HepG2 (cell line): ENCODE results near the gene ATAD1. TPM values are rescaled to one million over a fixed set of nuclear protein-coding genes. Genes with fewer than 3 reads are reported as not detected.
"Not testable (repeated sequence)": the region's sequence is repeated elsewhere in the genome, so short reads cannot be mapped to it uniquely, and the experiment has no call there.

ENCODE experiments used
- AHDC1 ChIP-seq: sonication (generic); formaldehyde crosslinking; IDR thresholded peaks from 2 replicates; pipeline ENCODE4 v1.5.1; 2020; ENCODE audit warnings: mild to moderate bottlenecking, missing genetic modification reagents, borderline replicate concordance
- ARID5B ChIP-seq: IDR thresholded peaks from 2 replicates; pipeline ENCODE4 v1.4.0; 2020; ENCODE audit warnings: mild to moderate bottlenecking, missing genetic modification reagents
- CEBPB ChIP-seq: IDR thresholded peaks from 2 replicates; pipeline ENCODE4 v1.6.1; 2011; ENCODE audit warnings: low read depth, low read length, improper control_type of control experiment, borderline replicate concordance
- DPF2 ChIP-seq: sonication (generic); formaldehyde crosslinking; IDR thresholded peaks from 2 replicates; pipeline ENCODE4 v1.4.0; 2020; ENCODE audit warnings: mild to moderate bottlenecking, low read depth, missing genetic modification reagents, borderline replicate concordance
- MAX ChIP-seq: IDR thresholded peaks from 2 replicates; pipeline ENCODE4 v1.6.1; 2012; ENCODE audit warnings: inconsistent platforms
- NCOA2 ChIP-seq: sonication (generic); formaldehyde crosslinking; IDR thresholded peaks from 2 replicates; pipeline ENCODE4 v1.8.0; 2022; ENCODE audit warnings: inconsistent platforms
- NONO ChIP-seq, 2 experiments: fragments of 450-650 bp in 1 of 2; sonication (generic) in 1 of 2; formaldehyde crosslinking in 1 of 2; IDR thresholded peaks in 1 of 2; conservative IDR thresholded peaks in 1 of 2; 2 replicates each; pipeline versions ENCODE4 v1.6.1 to v1.8.0; 2017 to 2022; ENCODE audit warnings: mild to moderate bottlenecking in 1 of 2, missing genetic modification reagents in 1 of 2, moderate library complexity in 1 of 2
- NR2F1 ChIP-seq, 2 experiments: fragments of 450-650 bp in 1 of 2; formaldehyde crosslinking in 1 of 2; IDR thresholded peaks; 2 replicates each; pipeline versions ENCODE4 v1.5.0 to v1.6.1; 2016 to 2020; ENCODE audit warnings: mild to moderate bottlenecking in 1 of 2, missing compliant biosample characterization in 1 of 2, missing genetic modification reagents in 1 of 2, moderate library complexity in 1 of 2
- NR2F6 ChIP-seq, 2 experiments: IDR thresholded peaks; 2 replicates each; pipeline ENCODE4 v1.6.1; 2016; ENCODE audit warnings: antibody characterized with exemption in 1 of 2, mild to moderate bottlenecking in 1 of 2
- RARA ChIP-seq: IDR thresholded peaks from 2 replicates; pipeline ENCODE4 v1.6.1; 2016; ENCODE audit warnings: missing genetic modification reagents, missing compliant biosample characterization
- SOX13 ChIP-seq, 3 experiments: fragments of 450-650 bp in 1 of 3; sonication (generic) in 1 of 3; formaldehyde crosslinking in 1 of 3; IDR thresholded peaks in 2 of 3; conservative IDR thresholded peaks in 1 of 3; 2 replicates each; pipeline versions ENCODE4 v1.5.0 to v1.6.1; 2016 to 2020; ENCODE audit warnings: antibody characterized with exemption in 1 of 3, mild to moderate bottlenecking in 1 of 3, missing compliant biosample characterization in 1 of 3, missing genetic modification reagents in 1 of 3, moderate library complexity in 1 of 3
- ZNF121 ChIP-seq: sonication (generic); formaldehyde crosslinking; IDR thresholded peaks from 2 replicates; pipeline ENCODE4 v1.5.0; 2020; ENCODE audit warnings: mild to moderate bottlenecking, missing genetic modification reagents
- polyA plus RNA-seq, 8 experiments: library from polyadenylated mRNA; depleted of rRNA in 3 of 8; stranded (reverse) in 7 of 8; unstranded in 1 of 8; fragments of >200 nt; fragmentation: Illumina TruSeq in 4 of 8; extraction: Trizol in 4 of 8; gene quantifications; 2 replicates each; pipeline versions ENCODE4 v1.2.1 to v1.2.3, GENCODE V29; 2011 to 2016; ENCODE audit warnings: low read depth in 4 of 8, missing spikeins in 1 of 8, mixed read lengths in 1 of 8; ENCODE audit not compliant: insufficient read depth in 1 of 8
- total RNA-seq, 5 experiments: library from RNA; depleted of rRNA; stranded (reverse); fragments of >200 nt; fragmentation: Illumina TruSeq; extraction: Trizol; gene quantifications; 2 replicates each; pipeline ENCODE4 v1.2.3, GENCODE V29; 2016; ENCODE audit warnings: low read depth in 1 of 5
- TF ChIP-seq, protein P1 (sequence below): IDR thresholded peaks from 2 replicates; pipeline ENCODE4 v1.6.1; 2016; ENCODE audit warnings: low read depth
- TF ChIP-seq, protein P2 (sequence below): sonication (generic); formaldehyde crosslinking; IDR thresholded peaks from 2 replicates; pipeline ENCODE4 v1.4.0; 2020; ENCODE audit warnings: missing genetic modification reagents, mild to moderate bottlenecking, borderline replicate concordance

ATAD1 gene
- total and polyA plus RNA-seq, 2 of the 13 experiments (the other 11 are each of a cell fraction or from before 2014, with no cell fraction given), result 14.9 to 28.2 TPM

- TF ChIP-seq, protein P1, sequence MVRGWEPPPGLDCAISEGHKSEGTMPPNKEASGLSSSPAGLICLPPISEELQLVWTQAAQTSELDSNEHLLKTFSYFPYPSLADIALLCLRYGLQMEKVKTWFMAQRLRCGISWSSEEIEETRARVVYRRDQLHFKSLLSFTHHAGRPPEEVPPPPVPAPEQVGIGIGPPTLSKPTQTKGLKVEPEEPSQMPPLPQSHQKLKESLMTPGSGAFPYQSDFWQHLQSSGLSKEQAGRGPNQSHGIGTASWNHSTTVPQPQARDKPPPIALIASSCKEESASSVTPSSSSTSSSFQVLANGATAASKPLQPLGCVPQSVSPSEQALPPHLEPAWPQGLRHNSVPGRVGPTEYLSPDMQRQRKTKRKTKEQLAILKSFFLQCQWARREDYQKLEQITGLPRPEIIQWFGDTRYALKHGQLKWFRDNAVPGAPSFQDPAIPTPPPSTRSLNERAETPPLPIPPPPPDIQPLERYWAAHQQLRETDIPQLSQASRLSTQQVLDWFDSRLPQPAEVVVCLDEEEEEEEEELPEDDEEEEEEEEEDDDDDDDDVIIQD (CRISPR knock-in tag), result peak; percentile 45; the same call in 1 of the 2 replicates
- TF ChIP-seq SOX13 (IDR thresholded peaks at IDR 0.05) (peak; percentile 67), SOX13 (CRISPR knock-in tag; conservative IDR thresholded peaks at IDR 0.05 in 1 of 2, IDR thresholded peaks at IDR 0.05 in 1 of 2) (peak in 1 of 2 experiments; percentile 95; a peak in 2 of 4 replicates), ARID5B (CRISPR knock-in tag) (peak; percentile 89), NR2F6 (IDR thresholded peaks at IDR 0.05) (peak; percentile 44; the same call in 1 of the 2 replicates), NR2F6 (CRISPR knock-in tag; IDR thresholded peaks at IDR 0.05) (peak; percentile 77; the same call in 1 of the 2 replicates), CEBPB (peak; percentile 100), RARA (CRISPR knock-in tag) (peak; percentile 63), NCOA2 (CRISPR knock-in tag) (0 out of 2 replicates have a peak, but pooled peaks have one; percentile 30), MAX (peak; percentile 71; the same call in 1 of the 2 replicates), DPF2 (CRISPR knock-in tag) (0 out of 2 replicates have a peak, but pooled peaks have one; percentile 41), NONO (CRISPR knock-in tag; conservative IDR thresholded peaks at IDR 0.05) (0 out of 2 replicates have a peak, but pooled peaks have one; percentile 25), ZNF121 (CRISPR knock-in tag) (peak; percentile 97), NR2F1 (CRISPR knock-in tag; IDR thresholded peaks at IDR 0.05) (peak in 1 of 2 experiments; percentile 34; a peak in 1 of 4 replicates), AHDC1 (CRISPR knock-in tag) (peak; percentile 65; the same call in 1 of the 2 replicates)
- TF ChIP-seq, protein P2, sequence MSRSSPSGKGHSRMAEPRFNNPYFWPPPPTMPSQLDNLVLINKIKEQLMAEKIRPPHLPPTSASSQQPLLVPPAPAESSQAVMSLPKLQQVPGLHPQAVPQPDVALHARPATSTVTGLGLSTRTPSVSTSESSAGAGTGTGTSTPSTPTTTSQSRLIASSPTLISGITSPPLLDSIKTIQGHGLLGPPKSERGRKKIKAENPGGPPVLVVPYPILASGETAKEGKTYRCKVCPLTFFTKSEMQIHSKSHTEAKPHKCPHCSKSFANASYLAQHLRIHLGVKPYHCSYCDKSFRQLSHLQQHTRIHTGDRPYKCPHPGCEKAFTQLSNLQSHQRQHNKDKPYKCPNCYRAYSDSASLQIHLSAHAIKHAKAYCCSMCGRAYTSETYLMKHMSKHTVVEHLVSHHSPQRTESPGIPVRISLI (CRISPR knock-in tag), result peak; percentile 78
- not testable (repeated sequence) for TF ChIP-seq NONO (IDR thresholded peaks at IDR 0.05)
Measured at GRCh38 chr10:87742992-87743610, 74.9 kb downstream of the ATAD1 start (continued).
